Pericardium fibroblast (primary cell): Measurements from ENCODE around the gene GMPPA. TPM values are rescaled to one million over a fixed set of nuclear protein-coding genes. Genes with fewer than 3 reads are reported as not detected.

Source experiments
- total RNA-seq: library from RNA; depleted of rRNA; stranded (reverse); fragments of >200 nt; gene quantifications from 2 replicates; pipeline ENCODE4 v1.2.3, GENCODE V29; 2015

GMPPA gene
- total RNA-seq: 34.4 and 70.1 TPM in 2 replicates

GRCh38 chr2:219498280-219499057 is at the start of gene GMPPA:
Gene GMPPA (plus strand): TSS chr2:219498891. CDS start chr2:219499976, 1,085 bp downstream.

GRCh38 chr2:219514196-219514761 is 15.6 kb downstream of the GMPPA start, which contains the start of gene ASIC4:
Gene ASIC4 (plus strand): TSS chr2:219514482. CDS start chr2:219514725, 243 bp downstream.

DNA sequence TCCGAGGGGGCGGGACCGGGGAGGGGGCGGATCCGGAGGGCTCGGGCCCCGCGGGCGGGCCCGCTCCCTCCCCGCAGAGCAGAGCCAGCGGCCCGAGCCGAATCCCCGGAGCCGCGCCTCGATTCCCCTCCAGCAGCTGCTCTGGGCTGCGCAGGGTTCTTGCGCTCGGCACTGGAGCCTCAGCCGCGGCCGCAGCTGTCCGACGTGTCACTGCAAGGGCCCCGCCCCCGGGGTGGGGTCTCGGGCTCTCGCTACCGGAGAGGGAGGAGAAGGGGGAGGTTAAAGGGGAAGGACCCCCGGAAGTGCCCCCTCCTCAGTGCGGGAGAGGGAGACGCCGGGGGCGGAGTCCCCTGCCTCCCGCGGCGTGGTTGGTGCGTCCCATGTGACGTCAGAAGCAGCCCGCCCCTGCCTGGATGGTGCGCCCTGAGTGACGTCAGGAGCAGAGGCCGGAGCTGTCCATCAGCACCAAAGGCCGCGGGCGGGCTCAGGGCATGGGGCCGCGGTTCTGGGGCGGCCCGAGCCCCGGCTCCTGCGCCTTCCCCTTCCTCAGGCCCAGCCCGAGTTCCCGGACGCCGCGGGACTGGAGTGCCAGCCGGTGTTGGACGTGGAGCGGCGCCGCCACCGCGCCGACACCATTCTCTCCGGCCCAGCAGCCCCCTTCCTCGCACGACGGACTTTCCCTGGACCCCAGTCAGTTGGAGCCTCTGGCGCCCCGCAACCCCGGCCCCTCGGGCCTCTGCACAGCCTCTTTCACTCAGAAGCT is 45.1 kb downstream of the GMPPA start, which contains the start of the genes CHPF and TMEM198:
TSS of gene CHPF (minus strand) at position 214 of the 763 bp plus-strand sequence. CDS start 271 bp downstream, outside the sequence.
TSS of gene TMEM198 (plus strand) at position 433 of the 763 bp plus-strand sequence. CDS start 700 bp downstream, outside the sequence.

Other genes with a start within 250 kb of the GMPPA start
- gene TUBA4B, start 245.6 kb upstream of the GMPPA start, total RNA-seq: not detected in 2 replicates
- 2.0 and 6.0 TPM in 2 replicates for gene TUBA4A, start 245.0 kb upstream of the GMPPA start, total RNA-seq
- 31.4 and 35.7 TPM in 2 replicates for gene DNAJB2, start 219.5 kb upstream of the GMPPA start, total RNA-seq
- gene PTPRN, start 189.5 kb upstream of the GMPPA start, total RNA-seq: 4.6 and 6.0 TPM in 2 replicates
- gene RESP18, start 166.1 kb upstream of the GMPPA start, total RNA-seq: not detected in 2 replicates
- 58.1 and 63.8 TPM in 2 replicates for gene DNPEP, start 111.0 kb upstream of the GMPPA start, total RNA-seq
- 98.0 and 165 TPM in 2 replicates for gene DES, start 80.5 kb upstream of the GMPPA start, total RNA-seq
- 22.5 and 32.4 TPM in 2 replicates for gene SPEG, start 64.0 kb upstream of the GMPPA start, total RNA-seq
- 0.23 TPM in 1 of 2 replicates, not detected in the other for gene ASIC4, start 15.6 kb downstream of the GMPPA start, total RNA-seq
- 371 and 527 TPM in 2 replicates for gene CHPF, start 44.9 kb downstream of the GMPPA start, total RNA-seq
- gene TMEM198, start 45.1 kb downstream of the GMPPA start, total RNA-seq: 1.9 and 10.2 TPM in 2 replicates
- 108 and 140 TPM in 2 replicates for gene OBSL1, start 72.6 kb downstream of the GMPPA start, total RNA-seq
- 1.1 TPM in 1 of 2 replicates, not detected in the other for gene INHA, start 73.4 kb downstream of the GMPPA start, total RNA-seq
- 7.9 and 16.8 TPM in 2 replicates for gene STK11IP, start 99.0 kb downstream of the GMPPA start, total RNA-seq
- gene SLC4A3, start 128.7 kb downstream of the GMPPA start, total RNA-seq: 3.4 and 9.3 TPM in 2 replicates